Panc1 (cell line): ENCODE measurements around the gene ALS2CL. TPM values are rescaled to one million over a fixed set of nuclear protein-coding genes. Genes with fewer than 3 reads are reported as not detected.
"Not testable (repeated sequence)": the region's sequence is repeated elsewhere in the genome, so short reads cannot be mapped to it uniquely, and the experiment has no call there.

Experiments used
- ATAC-seq: fragments of 200-7000 bp; cut with Tn5 transposase; 2 replicates; pipeline ENCODE4 v1.9.1; 2020; ENCODE audit warnings: mild to moderate bottlenecking, moderate library complexity
- Bru-seq: library from RNA; stranded (reverse); fragments of 400-500 nt; gene quantifications from one replicate; lab custom pipeline; 2021; lab: Mats Ljungman, UMichigan
- BruChase-seq, 2 experiments: library from RNA; stranded (reverse); fragments of 400-500 nt; gene quantifications; one replicate each; lab custom pipeline; 2021; lab: Mats Ljungman, UMichigan
- BruUV-seq: library from RNA; stranded (reverse); fragments of 400-500 nt; replicated peaks from 2 replicates; lab custom pipeline; 2021; lab: Mats Ljungman, UMichigan
- CTCF ChIA-PET: fragments of 300-600 bp; sonication (Branson Sonifier 250); formaldehyde crosslinking; loops from one replicate; lab custom pipeline; 2022; ENCODE audit warnings: antibody characterized with exemption; lab: Charles Lee
- POLR2A ChIA-PET: fragments of 300-600 bp; sonication (Branson Sonifier 250); formaldehyde crosslinking; loops from one replicate; lab custom pipeline; 2022; ENCODE audit warnings: antibody characterized with exemption; lab: Charles Lee
- DNase-seq: peaks from one replicate; pipeline ENCODE4 v3.0.0-alpha.2; 2010; ENCODE audit warnings: low read depth, low spot score
- H3K27ac ChIP-seq: 2 replicates; pipeline ENCODE4 v1.5.1; 2011; ENCODE audit warnings: mild to moderate bottlenecking, low read length, inconsistent platforms
- H3K27me3 ChIP-seq: fragments of 200-500 bp; sonication (Bioruptor generic); 2 replicates; pipeline ENCODE4 v1.6.0; 2014; ENCODE audit warnings: low read length, inconsistent platforms; ENCODE audit not compliant: control insufficient read depth, insufficient read depth
- H3K36me3 ChIP-seq: fragments of 200-500 bp; sonication (Bioruptor generic); 2 replicates; pipeline ENCODE4 v1.5.1; 2014; ENCODE audit warnings: inconsistent platforms, mild to moderate bottlenecking, low read length, moderate library complexity; ENCODE audit not compliant: control insufficient read depth, insufficient read depth
- H3K4me1 ChIP-seq: 2 replicates; pipeline ENCODE4 v1.5.1; 2011; ENCODE audit warnings: inconsistent platforms, mild to moderate bottlenecking, low read length, moderate library complexity; ENCODE audit not compliant: control insufficient read depth, insufficient read depth
- H3K4me3 ChIP-seq, 2 experiments: 2 replicates each; pipeline ENCODE4 v1.5.1; 2011 to 2012; ENCODE audit warnings: low read depth in 2 of 2, low read length in 2 of 2, mild to moderate bottlenecking in 2 of 2, inconsistent platforms in 1 of 2, moderate library complexity in 1 of 2
- H3K9me3 ChIP-seq: fragments of 200-500 bp; sonication (Bioruptor generic); 2 replicates; pipeline ENCODE4 v1.5.1; 2014; ENCODE audit warnings: low read depth, mild to moderate bottlenecking, inconsistent platforms, low read length, moderate library complexity; ENCODE audit not compliant: control insufficient read depth, insufficient read depth
- CTCF ChIP-seq: fragments of 450-650 bp; IDR thresholded peaks from 2 replicates; pipeline ENCODE4 v1.5.1; 2017; ENCODE audit warnings: mild to moderate bottlenecking
- POLR2AphosphoS5 ChIP-seq: IDR thresholded peaks from 2 replicates; pipeline ENCODE4 v1.6.1; 2012; ENCODE audit warnings: mild to moderate bottlenecking, low read depth, low read length, moderate library complexity
- REST ChIP-seq, 2 experiments: IDR thresholded peaks; 2 replicates each; pipeline ENCODE4 v1.6.1; 2011 to 2012; ENCODE audit warnings: low read depth in 2 of 2, control low read depth in 1 of 2, low read length in 1 of 2, mild to moderate bottlenecking in 1 of 2, moderate library complexity in 1 of 2; ENCODE audit not compliant: insufficient read depth in 1 of 2
- SIN3A ChIP-seq: IDR thresholded peaks from 2 replicates; pipeline ENCODE4 v1.6.1; 2012; ENCODE audit warnings: low read depth, mild to moderate bottlenecking, low read length, moderate library complexity, borderline replicate concordance; ENCODE audit not compliant: insufficient read depth
- TCF7L2 ChIP-seq: IDR thresholded peaks from 2 replicates; pipeline ENCODE4 v1.6.1; 2011; ENCODE audit warnings: mild to moderate bottlenecking, low read depth, low read length, inconsistent platforms
- in situ Hi-C: cut with HindIII; loops from 2 replicates; pipeline ENCODE4 v1.10.0; 2016; ENCODE audit warnings: low sequenced_read_pairs, low pct_unique_long_range_greater_than_20kb
- intact Hi-C: fragments of 100-400 bp; cut with micrococcal nuclease; formaldehyde crosslinking; loops from one replicate; pipeline ENCODE4 v1.10.0; 2022; ENCODE audit not compliant: unreplicated experiment
- long read RNA-seq: library from polyadenylated mRNA; unstranded; transcript quantifications from one replicate; pipeline ENCODE4 v2.0.0, GENCODE V29; 2021; ENCODE audit not compliant: unreplicated experiment
- polyA plus RNA-seq: library from polyadenylated mRNA; unstranded; fragments of >200 nt; gene quantifications from one replicate; pipeline ENCODE4 v1.2.1, GENCODE V29; 2012; ENCODE audit warnings: missing spikeins; ENCODE audit not compliant: insufficient read length
- total RNA-seq: library from RNA; stranded (reverse); gene quantifications from one replicate; pipeline ENCODE4 v1.2.1, GENCODE V29; 2021; ENCODE audit not compliant: unreplicated experiment

The ALS2CL gene
- total RNA-seq: 2.7 TPM
- polyA plus RNA-seq: 2.3 TPM
- percentile 33 among the genes with signal in this experiment for Bru-seq, nascent RNA
- BruChase-seq, experiment 1, labeled RNA remaining after a 2-hour chase: percentile 39 among the genes with signal in this experiment
- percentile 37 among the genes with signal in this experiment for BruChase-seq, experiment 2, labeled RNA remaining after a 6-hour chase
- long read RNA-seq, partial matches to known transcripts: 2 of 7 reads
- long read RNA-seq, other reads (novel, unspliced or antisense): 5 of 7 reads

DNA sequence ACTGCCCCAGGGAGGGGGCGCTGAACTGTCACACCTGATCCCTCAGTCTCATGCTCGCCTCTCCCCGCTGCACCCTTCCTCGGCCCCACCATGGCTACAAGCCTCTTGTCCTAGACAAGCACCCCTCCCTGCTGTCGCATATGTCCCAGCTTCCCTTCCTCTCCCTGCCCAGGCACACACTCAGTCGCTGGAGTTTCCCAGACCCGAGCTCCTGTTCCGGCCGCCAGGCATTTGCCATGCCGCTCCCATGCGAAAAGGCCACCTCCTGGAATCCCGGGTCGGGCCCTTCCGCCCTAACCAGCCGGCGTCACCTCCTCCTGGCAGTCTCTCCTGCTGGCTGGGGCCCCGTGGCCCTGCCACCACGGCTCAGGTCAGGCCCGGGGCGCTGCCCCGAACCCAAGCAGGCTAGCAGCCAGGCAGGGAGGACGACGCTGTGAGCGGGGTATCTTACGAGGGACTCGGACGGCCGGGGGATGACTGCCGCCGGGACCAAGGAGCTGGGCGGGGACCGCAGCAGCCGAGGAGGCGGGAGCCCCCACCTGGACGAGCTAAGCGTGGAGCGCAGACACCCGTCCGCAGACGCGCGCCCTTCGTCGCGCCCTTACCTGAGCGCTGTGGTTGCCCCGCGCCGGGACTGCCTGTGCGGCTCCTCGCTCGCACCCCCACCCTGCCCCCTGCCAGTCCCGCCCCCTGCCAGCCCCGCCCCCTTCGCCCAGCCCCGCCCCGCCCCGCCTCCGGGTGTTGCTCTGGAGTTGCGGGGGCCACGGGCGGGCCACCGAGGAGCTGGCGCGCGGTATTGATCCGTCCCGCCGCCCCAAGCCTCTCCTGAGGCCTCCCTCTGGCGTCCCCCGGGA lies at the start of gene ALS2CL:
Gene ALS2CL, minus strand, starts transcription at position 642 of the 854 bp plus-strand sequence. CDS start 4,239 bp downstream, outside the sequence.
- intact Hi-C loops (no loop called here), in situ Hi-C loops (no loop called here)
- Histone ChIP-seq H3K27ac (no peak within 1 kb of the TSS), H3K4me3 (peak within 1 kb of the TSS; percentile 55 to 68), H3K27me3 (no peaks in the 10 kb centered on the region), H3K36me3 (no peaks in the 10 kb centered on the region), H3K4me1 (no peaks in the 10 kb centered on the region), H3K9me3 (no peaks in the 10 kb centered on the region)
- ATAC-seq (peak; percentile 77), DNase-seq (no peak)
- ChIA-PET CTCF (interaction anchor here (0.9 kb wide), 1 partner anchor 64 kb away, joined by 4 read pairs; no protein-coding TSS in a partner anchor), POLR2A (no interaction called here)
- BruUV-seq: no TSS peak
- no peak for TF ChIP-seq REST (IDR thresholded peaks at IDR 0.05; ENCODE audit: insufficient read depth in 1 of 2, low read depth in 2 of 2, low read length in 1 of 2)
- no peak for TF ChIP-seq SIN3A
- TF ChIP-seq CTCF: no peak
- no peak for TF ChIP-seq TCF7L2
- TF ChIP-seq POLR2AphosphoS5: no peak

DNA sequence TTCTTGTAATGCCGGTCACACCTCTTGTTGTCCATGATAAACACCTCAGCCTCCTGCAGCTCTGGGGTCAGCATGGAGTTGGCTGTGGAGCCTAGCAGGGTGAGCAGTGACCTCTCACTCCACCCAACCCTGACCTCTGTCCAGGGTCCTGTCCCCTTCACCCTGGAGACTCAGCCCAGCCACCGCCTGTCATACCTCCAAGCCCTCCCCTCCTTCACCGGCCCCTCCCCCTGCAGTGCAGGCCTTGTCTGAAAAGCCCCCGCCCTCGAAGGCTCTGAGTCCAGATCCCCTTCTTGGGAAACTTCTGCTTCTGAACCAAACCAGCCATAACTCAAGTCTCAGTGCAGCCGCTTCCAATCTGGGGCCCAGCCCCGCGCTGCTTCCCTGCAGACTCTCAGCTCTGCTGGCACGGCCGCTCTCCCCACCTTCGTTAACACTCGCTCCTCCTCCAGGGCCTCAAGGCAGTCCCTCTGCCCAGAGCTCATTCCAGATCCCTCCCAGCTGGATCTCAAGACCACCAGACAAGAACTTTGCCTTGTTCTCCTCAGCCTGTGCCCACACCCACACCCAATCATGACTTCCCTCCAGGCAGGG lies 49.6 kb upstream of the ALS2CL start:
- Histone ChIP-seq H3K4me1 (no peaks in the 10 kb centered on the region), H3K9me3 (no peaks in the 10 kb centered on the region), H3K36me3 (no peaks in the 10 kb centered on the region), H3K27me3 (no peaks in the 10 kb centered on the region; the same call in 1 of the 2 replicates), H3K27ac (no peak overlapping the region), H3K4me3 (no peak overlapping the region)
- intact Hi-C loops: no loop called here
- TF ChIP-seq REST (IDR thresholded peaks at IDR 0.05; ENCODE audit: insufficient read depth in 1 of 2, low read depth in 2 of 2, low read length in 1 of 2) (no peak), POLR2AphosphoS5 (no peak), TCF7L2 (no peak), SIN3A (no peak), CTCF (no peak)
- ChIA-PET POLR2A (no interaction called here), CTCF (no interaction called here)
- ATAC-seq (no peak), DNase-seq (no peak)
- BruUV-seq: no TSS peak
- in situ Hi-C loops: no loop called here

GRCh38 chr3:46739565-46739964 lies 46.1 kb upstream of the ALS2CL start:
- in situ Hi-C loops, BruUV-seq, H3K4me3 ChIP-seq, ATAC-seq, H3K4me1 ChIP-seq, H3K36me3 ChIP-seq, H3K27ac ChIP-seq, intact Hi-C loops, H3K27me3 ChIP-seq, POLR2A ChIA-PET, DNase-seq, H3K9me3 ChIP-seq: not testable (repeated sequence)
- CTCF ChIA-PET: interaction anchor here (0.6 kb wide), 1 partner anchor 66 kb away, joined by 3 read pairs; no protein-coding TSS in a partner anchor
